ENCODE data around the gene RAI1.
"Not testable (repeated sequence)": the region's sequence is repeated elsewhere in the genome, so short reads cannot be mapped to it uniquely, and the experiment has no call there.

RAI1 gene

GRCh38 chr17:17680477-17681186 lies 626 bp upstream of the RAI1 start:
- DNase-seq = no peak

- DNase-seq = peak in 1 of 2 donors; percentile 15
Observed at GRCh38 chr17:17681744-17682292, 560 bp downstream of the RAI1 start.

- DNase-seq = peak; percentile 60 to 65
Observed at GRCh38 chr17:17682293-17682736, 1.1 kb downstream of the RAI1 start.

DNA sequence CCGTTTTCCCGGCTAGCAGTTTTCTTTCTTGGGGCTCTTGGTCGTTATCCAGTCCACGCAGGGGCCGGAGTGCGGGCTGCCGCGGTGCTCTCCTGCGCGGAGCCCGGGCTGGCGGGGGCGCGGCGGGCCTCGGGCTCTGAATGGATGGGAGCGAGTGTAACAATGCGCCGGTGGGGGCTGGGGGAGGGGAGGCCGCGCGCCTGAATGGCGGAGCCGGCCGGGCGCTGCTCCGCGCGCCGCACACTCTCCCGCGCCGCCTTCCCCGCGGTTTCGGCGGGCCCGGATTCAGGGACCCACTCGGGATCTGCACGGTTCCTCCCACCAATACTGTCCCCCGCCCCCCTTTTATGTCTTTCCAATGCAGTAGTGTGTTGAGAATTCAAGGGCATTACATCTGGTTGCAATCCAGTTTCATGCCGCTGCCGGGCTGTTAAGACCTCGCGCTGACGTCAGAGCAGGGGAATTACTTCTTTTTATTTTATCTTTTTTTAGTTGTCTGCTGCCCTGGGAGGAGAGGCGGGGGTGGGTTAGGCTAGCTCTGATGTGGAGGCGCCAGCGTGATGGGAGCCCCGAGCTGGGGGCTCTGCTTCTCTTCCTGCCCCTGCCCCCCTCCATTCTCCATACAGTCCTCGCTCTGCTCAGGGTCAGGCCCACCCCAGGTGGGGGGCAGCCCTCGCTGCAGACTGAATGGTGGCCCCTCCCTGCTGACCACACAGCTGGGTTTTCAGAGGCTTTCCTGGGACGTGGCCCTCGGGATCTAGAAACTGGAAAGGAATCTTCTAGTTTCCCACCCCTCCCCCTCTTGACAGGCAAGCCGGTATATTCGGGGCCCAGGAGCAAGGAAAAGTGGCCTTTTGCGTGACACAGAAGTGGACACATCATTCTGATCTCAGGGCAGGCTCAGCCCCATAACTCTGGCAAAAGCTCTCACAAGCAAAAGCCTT lies 1.8 kb downstream of the RAI1 start:
- peak; percentile 72 to 79 for DNase-seq

DNA sequence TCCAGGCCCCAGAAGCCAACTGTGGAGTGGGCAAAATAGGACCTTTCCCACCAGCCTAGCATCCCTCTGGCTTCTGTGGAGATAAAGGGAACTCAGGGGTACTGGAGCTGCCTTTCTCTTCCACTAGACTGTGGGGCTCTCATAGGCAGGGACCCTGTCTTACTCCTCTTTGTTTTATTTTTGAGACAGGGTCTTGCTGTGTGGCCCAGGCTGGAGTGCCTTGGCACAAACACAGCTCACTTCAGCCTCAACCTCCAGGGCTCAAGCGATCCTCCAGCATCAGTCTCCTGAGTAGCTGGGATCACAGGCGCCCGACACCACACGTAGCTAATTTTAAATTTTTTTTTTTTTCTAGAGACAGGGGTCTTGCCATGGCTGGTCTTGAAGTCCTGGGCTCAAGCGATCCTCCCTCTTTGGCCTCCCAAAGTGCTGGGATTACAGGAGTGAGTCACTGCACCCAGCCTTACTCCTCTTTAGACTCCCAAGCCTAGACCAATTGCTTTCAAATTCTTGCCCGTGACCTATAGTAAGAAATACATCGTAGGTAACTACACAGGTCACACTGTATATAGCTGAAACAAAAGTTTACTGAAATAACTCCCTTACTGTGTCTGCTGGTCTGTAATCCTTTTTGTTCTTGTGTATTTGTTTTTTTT lies 2.6 kb downstream of the RAI1 start:
- no peak for DNase-seq

DNA sequence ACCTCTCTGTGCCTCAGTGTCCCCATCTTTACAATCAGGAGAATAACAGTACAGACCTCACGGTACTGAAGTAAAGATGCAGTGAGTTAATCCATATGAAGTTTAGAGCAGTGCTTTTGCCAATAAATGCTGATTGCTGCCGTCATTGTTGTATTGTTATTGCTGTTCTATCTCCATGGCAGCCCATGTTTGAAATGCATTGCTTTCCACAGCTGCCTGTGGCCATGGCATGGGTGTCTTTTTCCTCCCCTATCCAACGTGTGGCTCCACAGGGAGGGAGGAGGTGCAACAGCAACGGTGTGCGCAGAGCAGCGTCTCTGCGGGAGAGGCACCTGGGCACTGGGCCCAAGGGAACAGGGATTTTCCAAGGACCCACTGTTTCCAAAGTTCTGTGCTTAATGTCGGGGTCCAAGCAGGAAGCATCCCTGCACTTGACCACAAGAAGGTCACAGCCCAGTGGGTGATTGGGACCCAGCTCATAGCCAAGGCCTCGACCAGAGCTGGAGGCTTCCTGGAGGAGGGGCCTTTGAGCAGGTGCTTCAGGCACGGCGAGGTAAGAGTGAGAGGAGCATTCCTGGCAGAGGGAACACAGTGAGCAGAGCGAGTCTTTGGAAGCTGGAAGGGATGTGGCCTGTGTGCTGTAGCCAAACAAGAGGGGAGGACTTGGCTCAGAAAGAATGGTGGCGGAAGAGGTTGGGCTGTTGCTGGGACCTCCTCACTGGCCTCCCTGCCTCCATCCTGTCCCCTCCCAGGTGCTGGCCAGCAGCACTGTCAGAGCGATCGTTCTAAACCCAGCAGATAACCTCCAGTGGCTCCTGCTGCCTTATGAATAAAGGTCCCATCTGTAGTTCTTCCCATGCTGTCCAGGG lies 3.9 kb downstream of the RAI1 start:
- DNase-seq = no peak

DNA sequence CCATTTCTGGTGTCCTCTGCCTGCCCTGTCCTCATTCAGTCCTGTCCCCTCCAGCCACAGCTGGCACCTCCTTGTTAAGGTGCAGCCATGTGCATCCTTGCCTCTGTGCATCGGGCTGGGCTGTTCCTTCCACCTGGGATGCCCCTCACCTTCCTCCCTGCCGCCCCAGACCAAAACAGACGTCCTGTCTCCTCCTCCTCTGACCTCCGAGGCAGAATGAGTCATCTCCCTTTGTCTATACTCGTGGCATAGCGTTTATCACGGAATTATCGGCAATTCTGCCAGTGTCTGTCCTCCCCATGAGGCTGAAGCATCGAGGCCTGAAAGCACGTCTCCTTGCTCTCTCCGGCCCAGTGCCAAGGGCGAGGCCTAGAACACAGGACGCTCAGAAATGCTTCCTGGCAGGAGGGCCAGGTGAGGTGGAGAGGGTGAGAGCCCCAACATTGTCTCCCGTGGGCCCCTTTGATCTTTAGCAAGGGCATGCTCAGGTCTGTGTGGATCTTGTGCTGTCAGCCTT lies 4.6 kb downstream of the RAI1 start:
- no peak for DNase-seq

DNA sequence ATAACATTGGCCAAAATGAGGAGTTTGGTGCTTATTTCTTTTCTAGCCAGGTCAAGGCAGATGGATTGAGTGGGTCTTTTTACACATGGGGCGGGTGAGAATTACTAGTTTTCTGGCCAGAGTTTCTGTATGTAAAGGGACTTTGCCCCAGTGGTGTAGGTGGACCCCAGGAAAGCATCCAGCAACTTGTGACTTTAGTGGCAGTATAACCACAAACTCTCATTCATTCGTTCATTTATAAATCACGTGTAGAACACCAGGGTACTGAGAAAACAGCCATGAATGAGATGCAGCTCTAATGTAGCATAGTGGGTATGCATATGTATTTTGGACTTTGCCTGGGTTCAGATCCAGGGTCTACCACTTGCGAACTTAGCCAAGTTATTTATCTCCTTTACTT lies 8.1 kb downstream of the RAI1 start:
- no peak for DNase-seq

GRCh38 chr17:17690233-17690632 lies 9.0 kb downstream of the RAI1 start:
- DNase-seq = not testable (repeated sequence)

- no peak for DNase-seq
Observed at GRCh38 chr17:17691468-17692263, 10.4 kb downstream of the RAI1 start.

DNA sequence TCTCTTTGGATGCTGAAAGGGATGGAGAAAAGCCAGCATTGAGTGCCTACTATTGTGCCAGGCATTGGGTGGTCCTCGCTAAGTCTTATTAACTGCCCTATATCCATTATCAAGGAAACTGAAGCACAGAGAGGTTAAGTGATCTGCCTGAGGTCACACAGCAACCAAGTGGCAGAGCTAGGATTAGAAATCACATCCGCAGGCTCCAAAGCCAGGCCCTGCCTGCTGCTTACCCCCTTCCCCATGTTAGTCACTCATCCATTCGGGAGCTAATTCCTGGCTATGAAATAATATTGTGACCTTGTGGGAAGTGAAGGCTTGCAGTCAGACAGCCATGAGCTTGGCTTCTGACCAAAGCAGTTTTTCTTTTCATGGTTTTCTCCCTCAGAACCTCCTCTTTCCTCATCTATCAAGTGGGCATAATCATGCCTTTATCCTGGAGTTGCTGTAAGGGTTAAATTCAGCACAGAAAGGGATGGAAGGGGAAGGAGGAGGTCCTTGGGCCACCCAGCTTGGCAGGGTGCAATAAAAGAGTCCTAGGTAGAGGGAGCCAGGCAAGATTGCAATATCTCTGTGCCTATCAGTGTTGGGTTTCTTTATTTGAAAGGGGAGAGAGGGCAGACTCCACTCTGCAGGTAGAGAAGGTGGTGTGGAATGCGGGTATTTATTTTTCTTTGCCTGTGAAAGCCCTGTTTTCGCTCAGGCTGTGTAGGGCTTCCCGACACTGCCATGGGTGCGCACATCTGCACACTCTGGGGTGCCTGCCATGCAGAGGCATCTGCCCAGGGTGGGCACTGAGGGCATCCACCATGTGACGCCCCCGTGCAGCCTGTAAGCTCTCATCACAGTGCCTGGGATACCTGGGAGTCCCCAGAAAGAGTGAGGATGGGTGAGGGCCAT lies 11.3 kb downstream of the RAI1 start:
- DNase-seq = no peak

DNA sequence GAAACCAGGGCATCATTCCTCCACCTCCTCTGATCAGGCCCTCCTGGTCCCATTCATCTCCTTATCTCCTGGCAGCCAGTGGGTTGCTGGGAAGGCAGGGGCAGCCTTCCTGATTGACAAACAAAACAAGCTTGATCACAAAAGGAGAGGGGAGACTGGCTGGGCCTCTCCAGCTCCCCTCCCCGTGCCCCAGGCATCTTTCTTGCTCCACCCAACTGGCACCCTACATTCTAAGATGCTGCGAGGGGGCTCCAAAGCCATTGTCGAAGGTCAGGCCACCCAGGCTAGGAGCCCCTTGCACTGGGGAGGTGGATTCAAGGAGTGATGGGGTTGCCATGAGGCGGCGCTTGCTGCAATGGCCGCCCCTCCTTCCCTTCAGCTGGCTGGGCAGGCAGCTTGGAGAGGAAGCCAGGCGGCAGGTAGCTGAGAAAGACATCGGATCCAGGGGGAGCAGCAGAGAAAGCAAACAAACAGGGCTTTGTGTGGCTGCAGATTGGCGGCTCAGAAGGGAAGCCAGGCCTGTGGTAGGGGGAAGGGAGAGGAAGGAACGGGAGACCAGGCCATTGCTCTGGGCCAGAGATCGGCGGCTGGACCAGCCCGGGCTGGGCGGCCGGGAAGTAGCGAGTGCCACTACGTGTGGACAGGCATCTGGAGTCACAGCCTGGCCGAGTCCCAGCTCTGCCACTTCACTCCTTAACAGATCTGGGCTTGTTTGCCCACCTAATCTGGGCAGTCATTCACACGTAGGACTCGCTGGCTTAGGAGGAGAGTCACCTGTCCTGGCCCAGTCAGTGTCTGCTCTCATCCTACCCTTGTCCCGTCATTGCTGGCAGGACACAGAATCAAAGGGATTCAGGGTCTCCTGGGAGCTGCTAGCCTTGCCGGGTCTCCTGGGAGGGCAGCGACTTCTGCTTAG lies 12.3 kb downstream of the RAI1 start:
- DNase-seq = no peak

- peak; percentile 75 to 76 for DNase-seq
Observed at GRCh38 chr17:17694169-17695081, 13.2 kb downstream of the RAI1 start.

GRCh38 chr17:17696085-17696484 lies 14.8 kb downstream of the RAI1 start:
- DNase-seq = no peak

DNA sequence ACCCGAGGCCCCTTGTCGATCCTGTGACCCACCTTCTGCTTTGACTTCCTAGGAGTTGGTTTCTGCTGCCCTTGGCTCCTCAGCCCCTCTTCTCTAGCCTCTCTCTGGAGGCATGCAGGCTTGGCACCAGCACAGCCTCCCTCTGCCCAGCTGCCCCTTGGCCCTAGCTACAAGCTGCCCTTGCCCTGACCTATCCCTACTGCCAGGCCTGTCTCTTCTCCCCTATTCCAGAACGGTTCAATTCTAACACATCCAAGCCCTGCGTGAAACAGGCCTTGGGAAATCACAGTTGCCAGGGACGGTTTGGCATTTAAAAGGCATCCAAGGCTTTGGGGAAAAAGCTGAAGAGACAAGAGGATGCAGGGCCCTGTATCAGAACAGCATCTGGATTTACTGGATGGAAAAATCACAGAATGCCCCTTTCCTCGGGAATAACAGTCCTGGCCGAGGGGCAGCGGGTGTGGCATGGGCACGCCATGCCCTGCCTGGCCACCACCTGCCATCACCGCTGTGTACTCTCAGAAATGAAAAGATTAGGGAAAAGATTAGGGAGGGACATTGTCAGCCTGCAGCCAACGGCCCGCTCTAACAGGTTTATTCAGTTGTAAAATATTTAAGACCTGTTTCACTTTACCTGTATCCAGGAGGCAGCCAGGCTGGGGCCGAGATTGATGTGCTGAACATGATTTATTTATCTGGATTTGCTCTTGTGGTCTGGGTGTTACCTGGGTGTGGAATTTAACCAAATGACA lies 15.8 kb downstream of the RAI1 start:
- no peak for DNase-seq

DNA sequence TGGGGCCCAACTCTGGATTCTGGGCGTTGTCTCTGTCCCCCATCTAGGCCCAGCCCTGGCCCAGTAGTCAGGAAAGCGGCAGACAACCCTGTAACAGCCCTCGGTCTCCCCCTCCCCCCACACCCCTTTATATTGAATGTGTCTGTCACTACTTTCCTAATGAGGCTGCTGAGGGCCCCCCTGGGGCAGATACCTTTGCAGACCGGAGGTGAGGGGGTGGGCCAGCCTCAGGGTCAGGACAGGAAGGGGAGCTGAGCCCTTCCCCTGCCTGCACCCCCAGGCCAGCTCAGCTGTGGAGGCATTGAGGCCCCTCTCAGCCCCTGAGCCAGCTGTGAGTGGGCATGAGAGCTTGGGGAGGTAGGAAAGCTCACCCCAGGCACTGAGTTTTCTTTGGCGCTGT lies 17.1 kb downstream of the RAI1 start:
- DNase-seq = no peak

DNA sequence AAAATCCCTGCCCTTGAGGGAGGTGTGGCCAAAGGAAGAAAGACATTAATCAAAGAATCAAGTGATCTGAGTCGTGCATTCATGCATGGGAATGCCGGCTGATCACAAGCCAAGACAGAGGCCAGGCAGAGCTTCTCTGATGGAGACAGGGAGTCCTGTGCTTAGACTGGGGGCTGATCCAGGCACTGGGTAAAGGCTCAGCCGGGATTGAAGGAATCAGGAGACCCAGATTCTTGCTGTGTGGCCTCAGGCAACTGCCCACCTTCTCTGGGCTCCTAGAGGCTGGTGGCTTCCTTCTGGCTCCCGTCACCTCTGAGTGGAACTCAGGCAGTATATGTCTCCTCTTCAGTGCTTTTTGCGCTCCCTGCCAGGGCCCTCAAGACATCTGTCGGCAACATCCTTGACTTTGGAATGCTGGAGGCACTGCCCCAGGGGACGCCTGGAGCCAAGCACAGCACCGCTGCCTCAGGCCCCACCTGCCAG lies 17.7 kb downstream of the RAI1 start:
- DNase-seq = no peak

Data from CD4-positive, alpha-beta T cell treated with Interleukin-4 for 1 hour (primary cell).